HCT116 (cell line): ENCODE data around the gene SEMA3G. TPM values are rescaled to one million over a fixed set of nuclear protein-coding genes. Genes with fewer than 3 reads are reported as not detected.

Experiments used
- ATAC-seq: fragments of 200-7000 bp; cut with Tn5 transposase; 2 replicates; pipeline ENCODE4 v1.9.1; 2020; ENCODE audit warnings: mild to moderate bottlenecking, moderate library complexity
- BruUV-seq: library from RNA; stranded (reverse); fragments of 400-500 nt; replicated peaks from 2 replicates; lab custom pipeline; 2021; lab: Mats Ljungman, UMichigan
- CTCF ChIA-PET: fragments of 300-600 bp; sonication (Branson Sonifier 250); formaldehyde crosslinking; loops from one replicate; lab custom pipeline; 2021; ENCODE audit warnings: antibody characterized with exemption; lab: Charles Lee
- POLR2A ChIA-PET: fragments of 300-600, 350-600 bp; sonication (Branson Sonifier 250); formaldehyde crosslinking; loops from one replicate; lab custom pipeline; 2021; ENCODE audit warnings: antibody characterized with exemption; lab: Charles Lee
- RAD21 ChIA-PET, 2 experiments: fragments of 300-600 bp; sonication (Branson Sonifier 250); formaldehyde crosslinking; loops; one replicate each; lab custom pipeline; 2023; ENCODE audit warnings: low total read pairs in 2 of 2; ENCODE audit not compliant: uncharacterized antibody in 2 of 2, unreplicated experiment in 2 of 2, low non-redundant PET in 1 of 2; lab: Charles Lee
- DNase-seq: peaks from one replicate; pipeline ENCODE4 v3.0.0-alpha.2; 2010; ENCODE audit warnings: low read depth, low spot score
- H2AFZ ChIP-seq: fragments of 200-600 bp; shearing (Covaris generic), sonication (generic); 2 replicates; pipeline ENCODE4 v1.6.1; 2017; ENCODE audit warnings: low read depth, mixed run types, mixed read lengths, antibody characterized with exemption, low read length; ENCODE audit not compliant: poor library complexity, severe bottlenecking
- H3K27ac ChIP-seq: 2 replicates; pipeline ENCODE4 v1.5.1; 2012; ENCODE audit warnings: low read depth, low read length
- H3K27me3 ChIP-seq: fragments of 200-600 bp; sonication (generic); 2 replicates; pipeline ENCODE4 v1.6.1; 2016; ENCODE audit warnings: mixed run types, low read length, mixed read lengths; ENCODE audit not compliant: insufficient read depth
- H3K36me3 ChIP-seq, 2 experiments: fragments of 200-500 bp in 1 of 2; fragments of 200-600 bp in 1 of 2; sonication (Bioruptor generic) in 1 of 2; sonication (generic) in 1 of 2; 2 replicates each; pipeline versions ENCODE4 v1.5.1 to v1.6.1; 2014 to 2016; ENCODE audit warnings: low read length in 2 of 2, inconsistent platforms in 1 of 2, mixed read lengths in 1 of 2, mixed run types in 1 of 2; ENCODE audit not compliant: insufficient read depth in 2 of 2, control insufficient read depth in 1 of 2
- H3K4me1 ChIP-seq, 2 experiments: fragments of 200-600 bp in 1 of 2; sonication (generic) in 1 of 2; 2 replicates each; pipeline versions ENCODE4 v1.5.1 to v1.6.1; 2012 to 2017; ENCODE audit warnings: low read length in 2 of 2, inconsistent platforms in 1 of 2, mild to moderate bottlenecking in 1 of 2, mixed read lengths in 1 of 2, mixed run types in 1 of 2, moderate library complexity in 1 of 2; ENCODE audit not compliant: insufficient read depth in 2 of 2, control insufficient read depth in 1 of 2
- H3K4me2 ChIP-seq: fragments of 200-600 bp; sonication (generic); 2 replicates; pipeline ENCODE4 v1.6.1; 2017; ENCODE audit warnings: mixed run types, low read length, mixed read lengths
- H3K4me3 ChIP-seq, 2 experiments: fragments of 200-600 bp in 1 of 2; sonication (generic) in 1 of 2; replicated peaks in 1 of 2; 2 replicates each; pipeline ENCODE4 v1.5.1; 2011 to 2016; ENCODE audit warnings: low read length in 2 of 2, control low read depth in 1 of 2, low read depth in 1 of 2, mild to moderate bottlenecking in 1 of 2, mixed read lengths in 1 of 2, mixed run types in 1 of 2
- H3K79me2 ChIP-seq: fragments of 200-600 bp; sonication (generic); 2 replicates; pipeline ENCODE4 v1.6.1; 2017; ENCODE audit warnings: mild to moderate bottlenecking, mixed run types, low read length, moderate library complexity, mixed read lengths; ENCODE audit not compliant: insufficient read depth
- H3K9ac ChIP-seq: fragments of 200-600 bp; sonication (generic); 2 replicates; pipeline ENCODE4 v1.6.1; 2016; ENCODE audit warnings: low read length, mixed read lengths
- H3K9me2 ChIP-seq: fragments of 200-600 bp; sonication (generic), shearing (Covaris generic); 2 replicates; pipeline ENCODE4 v1.6.1; 2017; ENCODE audit warnings: mixed run types, mild to moderate bottlenecking, moderate library complexity; ENCODE audit not compliant: insufficient read depth
- H3K9me3 ChIP-seq, 2 experiments: fragments of 200-500 bp in 1 of 2; fragments of 200-600 bp in 1 of 2; sonication (Bioruptor generic) in 1 of 2; sonication (generic) in 1 of 2; 2 replicates each; pipeline ENCODE4 v1.6.1; 2014 to 2017; ENCODE audit warnings: low read length in 2 of 2, mixed read lengths in 2 of 2, inconsistent platforms in 1 of 2, low read depth in 1 of 2, mild to moderate bottlenecking in 1 of 2, mixed run types in 1 of 2, moderate library complexity in 1 of 2; ENCODE audit not compliant: control insufficient read depth in 1 of 2, insufficient read depth in 1 of 2
- H4K20me1 ChIP-seq: fragments of 200-600 bp; sonication (generic), shearing (Covaris generic); 2 replicates; pipeline ENCODE4 v1.6.1; 2017; ENCODE audit warnings: mixed run types, mild to moderate bottlenecking, moderate library complexity; ENCODE audit not compliant: insufficient read depth
- ATF3 ChIP-seq: IDR thresholded peaks from 2 replicates; pipeline ENCODE4 v1.6.1; 2012
- CEBPB ChIP-seq: IDR thresholded peaks from 2 replicates; pipeline ENCODE4 v1.6.1; 2012; ENCODE audit warnings: low read depth
- EGR1 ChIP-seq: IDR thresholded peaks from 2 replicates; pipeline ENCODE4 v1.6.1; 2012; ENCODE audit warnings: low read depth
- ELF1 ChIP-seq: IDR thresholded peaks from 2 replicates; pipeline ENCODE4 v1.6.1; 2012; ENCODE audit warnings: low read depth, borderline replicate concordance
- EZH2 ChIP-seq: fragments of 200-600 bp; sonication (generic); IDR thresholded peaks from 2 replicates; pipeline ENCODE4 v1.6.1; 2017; ENCODE audit warnings: antibody characterized with exemption, mixed run types
- JUND ChIP-seq: IDR thresholded peaks from 2 replicates; pipeline ENCODE4 v1.6.1; 2012
- POLR2A ChIP-seq: IDR thresholded peaks from 2 replicates; pipeline ENCODE4 v1.7.0; 2011; ENCODE audit warnings: borderline replicate concordance; ENCODE audit not compliant: insufficient read depth, insufficient read length; ENCODE audit errors: extremely low read depth
- POLR2AphosphoS5 ChIP-seq: IDR thresholded peaks from 2 replicates; pipeline ENCODE4 v1.6.1; 2011; ENCODE audit warnings: mild to moderate bottlenecking, low read depth, low read length, moderate library complexity
- SP1 ChIP-seq: IDR thresholded peaks from 2 replicates; pipeline ENCODE4 v1.6.1; 2012; ENCODE audit warnings: low read depth
- SRF ChIP-seq: IDR thresholded peaks from 2 replicates; pipeline ENCODE4 v1.6.1; 2012; ENCODE audit warnings: low read depth
- TCF7L2 ChIP-seq: IDR thresholded peaks from 2 replicates; pipeline ENCODE4 v1.7.0; 2011; ENCODE audit warnings: borderline replicate concordance, inconsistent platforms; ENCODE audit not compliant: insufficient read depth, insufficient read length; ENCODE audit errors: extremely low read depth
- ZNF274 ChIP-seq: fragments of 200-500 bp; sonication (Bioruptor generic); IDR thresholded peaks from 2 replicates; pipeline ENCODE4 v1.6.1; 2014; ENCODE audit warnings: mild to moderate bottlenecking, low read depth, low read length, inconsistent platforms
- intact Hi-C: fragments of 100-400 bp; cut with micrococcal nuclease; formaldehyde crosslinking; loops from 2 replicates; pipeline ENCODE4 v1.10.0; 2022
- total RNA-seq: library from RNA; stranded (reverse); gene quantifications from one replicate; pipeline ENCODE4 v1.2.1, GENCODE V29; 2021; ENCODE audit not compliant: unreplicated experiment
- TF ChIP-seq, protein P1 (sequence below): IDR thresholded peaks from 2 replicates; pipeline ENCODE4 v1.6.1; 2011; ENCODE audit warnings: mild to moderate bottlenecking, low read length, moderate library complexity; ENCODE audit not compliant: insufficient replicate concordance; ENCODE audit errors: extremely low read depth
- TF ChIP-seq, protein P2 (sequence below): IDR thresholded peaks from 2 replicates; pipeline ENCODE4 v1.6.1; 2012
- TF ChIP-seq, protein P3 (sequence below), 3 experiments: fragments of 200-600 bp in 1 of 3; sonication (generic) in 1 of 3; IDR thresholded peaks in 2 of 3; conservative IDR thresholded peaks in 1 of 3; 2 replicates each; pipeline ENCODE4 v1.5.1; 2012 to 2017; ENCODE audit warnings: low read depth in 2 of 3, low read length in 2 of 3, antibody characterized with exemption in 1 of 3, borderline replicate concordance in 1 of 3, control low read depth in 1 of 3, mild to moderate bottlenecking in 1 of 3, mixed read lengths in 1 of 3, mixed run types in 1 of 3, moderate library complexity in 1 of 3; ENCODE audit not compliant: insufficient read depth in 1 of 3

Gene SEMA3G
- total RNA-seq, 1 experiment from 2014 or later: 4.2 TPM

DNA sequence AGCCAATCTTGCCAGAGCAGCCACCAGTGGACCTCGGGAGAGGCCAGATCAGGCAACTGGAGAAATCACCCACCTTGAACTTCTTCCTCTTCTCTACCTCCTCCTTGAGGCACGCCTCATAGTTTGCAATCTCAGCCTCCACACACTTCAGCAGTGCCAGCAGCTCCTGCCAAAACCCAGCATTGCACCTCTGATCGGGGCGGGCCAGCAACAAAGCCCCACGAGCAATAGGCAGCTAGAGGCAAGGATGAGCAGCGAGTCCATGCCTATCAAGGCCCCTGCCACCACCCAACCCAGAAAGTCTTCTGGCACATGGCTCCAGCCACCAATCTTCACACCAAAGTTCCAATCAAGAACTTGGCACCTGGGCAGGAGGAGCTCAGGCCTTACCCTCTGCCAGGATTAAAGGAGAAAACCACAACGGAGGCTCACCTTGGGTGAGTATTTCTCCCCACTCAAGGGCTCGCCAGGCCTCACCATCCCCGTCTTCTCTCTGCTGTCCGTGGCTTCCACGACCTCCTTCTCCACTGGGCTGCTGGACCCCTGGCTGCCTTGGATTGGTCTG is 42.1 kb downstream of the SEMA3G start (continued):
- TF ChIP-seq ZNF274 (no peak), POLR2AphosphoS5 (no peak), CEBPB (no peak)
- TF ChIP-seq, protein P1, sequence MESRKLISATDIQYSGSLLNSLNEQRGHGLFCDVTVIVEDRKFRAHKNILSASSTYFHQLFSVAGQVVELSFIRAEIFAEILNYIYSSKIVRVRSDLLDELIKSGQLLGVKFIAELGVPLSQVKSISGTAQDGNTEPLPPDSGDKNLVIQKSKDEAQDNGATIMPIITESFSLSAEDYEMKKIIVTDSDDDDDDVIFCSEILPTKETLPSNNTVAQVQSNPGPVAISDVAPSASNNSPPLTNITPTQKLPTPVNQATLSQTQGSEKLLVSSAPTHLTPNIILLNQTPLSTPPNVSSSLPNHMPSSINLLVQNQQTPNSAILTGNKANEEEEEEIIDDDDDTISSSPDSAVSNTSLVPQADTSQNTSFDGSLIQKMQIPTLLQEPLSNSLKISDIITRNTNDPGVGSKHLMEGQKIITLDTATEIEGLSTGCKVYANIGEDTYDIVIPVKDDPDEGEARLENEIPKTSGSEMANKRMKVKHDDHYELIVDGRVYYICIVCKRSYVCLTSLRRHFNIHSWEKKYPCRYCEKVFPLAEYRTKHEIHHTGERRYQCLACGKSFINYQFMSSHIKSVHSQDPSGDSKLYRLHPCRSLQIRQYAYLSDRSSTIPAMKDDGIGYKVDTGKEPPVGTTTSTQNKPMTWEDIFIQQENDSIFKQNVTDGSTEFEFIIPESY: no peak
- TF ChIP-seq, protein P2, sequence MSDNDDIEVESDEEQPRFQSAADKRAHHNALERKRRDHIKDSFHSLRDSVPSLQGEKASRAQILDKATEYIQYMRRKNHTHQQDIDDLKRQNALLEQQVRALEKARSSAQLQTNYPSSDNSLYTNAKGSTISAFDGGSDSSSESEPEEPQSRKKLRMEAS: no peak
- TF ChIP-seq, all 23 proteins: peak for 0

DNA sequence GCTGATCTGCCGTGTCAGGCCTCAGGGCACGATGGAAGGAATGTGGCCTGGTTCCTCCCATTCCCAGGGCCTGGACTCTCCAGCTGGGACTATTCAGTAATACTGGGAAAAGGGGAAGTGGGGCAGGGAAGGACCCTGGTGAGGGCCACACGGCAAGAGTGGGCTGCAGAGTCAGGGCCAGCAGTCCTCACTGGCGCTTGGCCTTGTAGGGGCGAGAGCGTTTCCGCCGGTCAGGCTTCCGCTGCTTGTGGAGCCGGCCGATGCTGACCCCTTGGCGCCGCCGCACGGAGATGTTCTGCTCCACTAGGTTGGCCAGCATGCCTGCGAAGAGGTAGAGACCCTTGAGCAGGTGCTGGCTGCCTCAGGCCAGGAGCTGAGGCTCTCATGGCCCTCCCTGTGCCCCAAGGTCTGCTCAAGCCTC is 42.8 kb downstream of the SEMA3G start:
- H3K27me3 ChIP-seq: no peaks in the 10 kb centered on the region
- ChIA-PET POLR2A (no interaction called here), CTCF (no interaction called here)
- no peak overlapping the region for H3K9ac ChIP-seq
- H3K4me2 ChIP-seq: no peak overlapping the region
- H3K36me3 ChIP-seq: peaks cover 25 to 55% of the 10 kb centered on the region in 2 experiments
- no peak for DNase-seq
- H3K9me3 ChIP-seq: no peaks in the 10 kb centered on the region
- TF ChIP-seq EGR1 (no peak), ZNF274 (no peak), JUND (no peak), SRF (no peak), EZH2 (no peak), ATF3 (no peak), POLR2A (no peak), SP1 (no peak), TCF7L2 (no peak), POLR2AphosphoS5 (no peak), ELF1 (no peak)
- TF ChIP-seq, protein P3, sequence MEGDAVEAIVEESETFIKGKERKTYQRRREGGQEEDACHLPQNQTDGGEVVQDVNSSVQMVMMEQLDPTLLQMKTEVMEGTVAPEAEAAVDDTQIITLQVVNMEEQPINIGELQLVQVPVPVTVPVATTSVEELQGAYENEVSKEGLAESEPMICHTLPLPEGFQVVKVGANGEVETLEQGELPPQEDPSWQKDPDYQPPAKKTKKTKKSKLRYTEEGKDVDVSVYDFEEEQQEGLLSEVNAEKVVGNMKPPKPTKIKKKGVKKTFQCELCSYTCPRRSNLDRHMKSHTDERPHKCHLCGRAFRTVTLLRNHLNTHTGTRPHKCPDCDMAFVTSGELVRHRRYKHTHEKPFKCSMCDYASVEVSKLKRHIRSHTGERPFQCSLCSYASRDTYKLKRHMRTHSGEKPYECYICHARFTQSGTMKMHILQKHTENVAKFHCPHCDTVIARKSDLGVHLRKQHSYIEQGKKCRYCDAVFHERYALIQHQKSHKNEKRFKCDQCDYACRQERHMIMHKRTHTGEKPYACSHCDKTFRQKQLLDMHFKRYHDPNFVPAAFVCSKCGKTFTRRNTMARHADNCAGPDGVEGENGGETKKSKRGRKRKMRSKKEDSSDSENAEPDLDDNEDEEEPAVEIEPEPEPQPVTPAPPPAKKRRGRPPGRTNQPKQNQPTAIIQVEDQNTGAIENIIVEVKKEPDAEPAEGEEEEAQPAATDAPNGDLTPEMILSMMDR (IDR thresholded peaks at IDR 0.05 in 2 of 3, conservative IDR thresholded peaks at IDR 0.05 in 1 of 3; ENCODE audit: borderline replicate concordance in 1 of 3, insufficient read depth in 1 of 3, low read depth in 2 of 3, low read length in 2 of 3): no peak
- TF ChIP-seq, protein P2: no peak
- TF ChIP-seq, protein P1: no peak
- TF ChIP-seq, all 23 proteins: peak for 0
- Histone ChIP-seq H4K20me1 (no peaks in the 10 kb centered on the region), H3K4me1 (no peaks in the 10 kb centered on the region), H3K4me3 (no peak overlapping the region), H3K27ac (no peak overlapping the region), H3K79me2 (no peaks in the 10 kb centered on the region), H2AFZ (no peak overlapping the region), H3K9me2 (no peaks in the 10 kb centered on the region)
- no TSS peak for BruUV-seq
- no peak for ATAC-seq
- intact Hi-C loops: no loop called here
- RAD21 ChIA-PET: no interaction called here
